Measurements from ENCODE around the gene PPP1R12C.

DNA sequence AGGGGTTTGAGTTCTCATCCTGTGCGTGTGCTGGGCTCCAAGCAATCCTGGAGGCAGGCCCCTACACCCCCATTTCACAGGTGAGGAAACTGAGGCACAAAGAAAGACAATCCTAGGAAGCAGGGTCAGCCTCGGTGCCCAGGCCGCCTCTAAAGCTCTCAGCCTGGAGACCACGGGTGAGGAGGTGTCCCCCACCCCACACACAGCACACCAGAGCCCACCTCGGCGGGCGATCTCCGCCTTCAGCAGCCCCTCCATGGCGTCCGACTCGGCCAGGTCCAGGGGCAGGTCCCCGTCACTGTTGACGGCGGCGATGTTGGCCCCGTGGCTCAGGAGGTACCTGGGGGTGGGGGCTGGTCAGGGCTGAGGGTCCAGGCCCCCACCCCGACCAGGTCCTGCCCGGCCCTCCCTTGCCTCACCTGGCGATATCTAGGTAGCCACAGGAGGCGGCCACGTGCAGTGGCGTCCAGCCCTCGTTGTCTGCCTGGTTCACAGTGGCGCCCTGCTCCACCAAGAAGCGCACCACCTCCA, 5.1 kb downstream of the PPP1R12C start:
- TF ChIP-seq, protein P1, sequence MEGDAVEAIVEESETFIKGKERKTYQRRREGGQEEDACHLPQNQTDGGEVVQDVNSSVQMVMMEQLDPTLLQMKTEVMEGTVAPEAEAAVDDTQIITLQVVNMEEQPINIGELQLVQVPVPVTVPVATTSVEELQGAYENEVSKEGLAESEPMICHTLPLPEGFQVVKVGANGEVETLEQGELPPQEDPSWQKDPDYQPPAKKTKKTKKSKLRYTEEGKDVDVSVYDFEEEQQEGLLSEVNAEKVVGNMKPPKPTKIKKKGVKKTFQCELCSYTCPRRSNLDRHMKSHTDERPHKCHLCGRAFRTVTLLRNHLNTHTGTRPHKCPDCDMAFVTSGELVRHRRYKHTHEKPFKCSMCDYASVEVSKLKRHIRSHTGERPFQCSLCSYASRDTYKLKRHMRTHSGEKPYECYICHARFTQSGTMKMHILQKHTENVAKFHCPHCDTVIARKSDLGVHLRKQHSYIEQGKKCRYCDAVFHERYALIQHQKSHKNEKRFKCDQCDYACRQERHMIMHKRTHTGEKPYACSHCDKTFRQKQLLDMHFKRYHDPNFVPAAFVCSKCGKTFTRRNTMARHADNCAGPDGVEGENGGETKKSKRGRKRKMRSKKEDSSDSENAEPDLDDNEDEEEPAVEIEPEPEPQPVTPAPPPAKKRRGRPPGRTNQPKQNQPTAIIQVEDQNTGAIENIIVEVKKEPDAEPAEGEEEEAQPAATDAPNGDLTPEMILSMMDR (IDR thresholded peaks at IDR 0.05; ENCODE audit: low read length) = no peak
- TF ChIP-seq EZH2 (IDR thresholded peaks at IDR 0.05; ENCODE audit: borderline replicate concordance, low read length) = no peak

Measured in OCI-LY1 (cell line).